ENCODE data around the gene WDFY2. TPM values are rescaled to one million over a fixed set of nuclear protein-coding genes. Genes with fewer than 3 reads are reported as not detected.

The WDFY2 gene
- total and polyA plus RNA-seq, 2 of the 13 experiments (the other 11 are each of a cell fraction or from before 2014, with no cell fraction given): 22.6 to 27.0 TPM

DNA sequence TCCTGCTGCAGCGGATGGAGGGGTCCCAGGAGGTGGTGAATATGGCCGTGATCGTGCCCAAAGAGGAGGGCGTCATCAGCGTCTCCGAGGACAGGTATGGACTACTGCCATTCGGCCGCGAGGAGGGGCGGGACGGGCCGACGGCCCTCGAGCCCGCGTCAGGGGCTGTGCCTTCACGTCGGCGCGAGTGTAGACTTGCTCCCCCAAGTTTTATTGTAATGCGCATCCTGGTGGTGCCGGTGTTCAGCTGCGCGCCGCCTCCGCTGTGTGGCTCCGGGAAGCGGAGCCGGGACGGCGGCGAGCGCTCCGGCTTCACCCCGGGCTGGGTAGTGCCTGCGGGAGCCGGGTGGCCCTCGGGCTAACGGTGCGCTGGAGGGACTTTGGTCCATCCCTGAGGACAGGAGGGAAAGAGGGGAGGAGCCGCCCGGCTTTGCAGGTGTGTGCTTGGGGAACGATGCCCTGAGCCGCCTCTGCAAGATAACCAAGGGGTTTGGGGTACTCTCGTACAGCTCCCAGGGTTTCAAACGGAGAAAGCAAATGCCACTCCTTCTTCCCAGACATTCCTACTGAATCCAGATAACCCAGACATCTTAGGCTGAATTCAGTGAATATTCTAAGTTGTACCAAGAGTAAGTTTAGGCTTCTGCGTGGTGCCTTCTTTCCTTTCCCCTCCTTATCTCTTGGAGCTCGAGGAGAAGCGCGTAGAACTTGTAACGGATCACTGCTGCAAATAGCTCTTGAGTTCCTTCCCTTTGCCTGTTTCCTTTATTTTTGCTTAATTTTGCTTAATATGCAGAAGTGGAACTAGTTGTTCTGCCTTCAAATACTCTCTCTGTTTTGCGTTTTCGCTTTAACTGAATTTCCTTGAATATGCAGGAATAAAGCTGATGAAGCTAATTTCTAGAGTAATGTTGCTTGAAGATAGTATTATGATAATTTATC, 740 bp downstream of the WDFY2 start (continued):
- TF ChIP-seq, protein P1, sequence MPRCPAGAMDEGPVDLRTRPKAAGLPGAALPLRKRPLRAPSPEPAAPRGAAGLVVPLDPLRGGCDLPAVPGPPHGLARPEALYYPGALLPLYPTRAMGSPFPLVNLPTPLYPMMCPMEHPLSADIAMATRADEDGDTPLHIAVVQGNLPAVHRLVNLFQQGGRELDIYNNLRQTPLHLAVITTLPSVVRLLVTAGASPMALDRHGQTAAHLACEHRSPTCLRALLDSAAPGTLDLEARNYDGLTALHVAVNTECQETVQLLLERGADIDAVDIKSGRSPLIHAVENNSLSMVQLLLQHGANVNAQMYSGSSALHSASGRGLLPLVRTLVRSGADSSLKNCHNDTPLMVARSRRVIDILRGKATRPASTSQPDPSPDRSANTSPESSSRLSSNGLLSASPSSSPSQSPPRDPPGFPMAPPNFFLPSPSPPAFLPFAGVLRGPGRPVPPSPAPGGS (CRISPR knock-in tag; IDR thresholded peaks at IDR 0.05): peak; percentile 30; the same call in 1 of the 2 replicates
- TF ChIP-seq, protein P2, sequence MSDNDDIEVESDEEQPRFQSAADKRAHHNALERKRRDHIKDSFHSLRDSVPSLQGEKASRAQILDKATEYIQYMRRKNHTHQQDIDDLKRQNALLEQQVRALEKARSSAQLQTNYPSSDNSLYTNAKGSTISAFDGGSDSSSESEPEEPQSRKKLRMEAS (IDR thresholded peaks at IDR 0.05): peak; percentile 46; the same call in 1 of the 2 replicates
- TF ChIP-seq ZNF616 (CRISPR knock-in tag; IDR thresholded peaks at IDR 0.05; ENCODE audit: low read depth): 0 out of 2 replicates have a peak, but pooled peaks have one; percentile 5
- peak; percentile 48; the same call in 1 of the 2 replicates for TF ChIP-seq ZNF337 (CRISPR knock-in tag; IDR thresholded peaks at IDR 0.05; ENCODE audit: borderline replicate concordance, low read depth)
- no peak for TF ChIP-seq FIP1L1 (IDR thresholded peaks at IDR 0.05; ENCODE audit: borderline replicate concordance, insufficient read depth, low read depth, low read length)
- no peak; the same call in 1 of the 2 replicates for TF ChIP-seq ZNF788 (CRISPR knock-in tag; IDR thresholded peaks at IDR 0.05; ENCODE audit: borderline replicate concordance)
- peak; percentile 76 for TF ChIP-seq ZNF816 (CRISPR knock-in tag; IDR thresholded peaks at IDR 0.05; ENCODE audit: borderline replicate concordance)
- no peak for TF ChIP-seq GRHL1 (CRISPR knock-in tag; conservative IDR thresholded peaks at IDR 0.05)
- TF ChIP-seq ZMAT3 (CRISPR knock-in tag; conservative IDR thresholded peaks at IDR 0.05): 0 out of 2 replicates have a peak, but pooled peaks have one; percentile 62

Measured in HepG2 (cell line).